HepG2 (cell line): ENCODE data around the gene SRR. TPM values are rescaled to one million over a fixed set of nuclear protein-coding genes. Genes with fewer than 3 reads are reported as not detected.
A peak's percentile ranks its signal among the peaks of the same experiment; 100 is the strongest.

Experiments used
- ATF2 ChIP-seq: sonication (generic); formaldehyde crosslinking; IDR thresholded peaks from 2 replicates; pipeline ENCODE4 v1.4.0; 2020; ENCODE audit warnings: missing genetic modification reagents
- ELF4 ChIP-seq: sonication (generic); formaldehyde crosslinking; IDR thresholded peaks from 2 replicates; pipeline ENCODE4 v1.5.0; 2020; ENCODE audit warnings: missing genetic modification reagents, mild to moderate bottlenecking, moderate library complexity, borderline replicate concordance
- HDAC1 ChIP-seq: sonication (generic); formaldehyde crosslinking; IDR thresholded peaks from 2 replicates; pipeline ENCODE4 v1.5.1; 2020; ENCODE audit warnings: mild to moderate bottlenecking, missing genetic modification reagents
- POGZ ChIP-seq: sonication (generic); formaldehyde crosslinking; IDR thresholded peaks from 2 replicates; pipeline ENCODE4 v1.4.0; 2020; ENCODE audit warnings: mild to moderate bottlenecking, missing genetic modification reagents
- SIN3A ChIP-seq: IDR thresholded peaks from 2 replicates; pipeline ENCODE4 v1.6.1; 2011; ENCODE audit warnings: low read depth, mild to moderate bottlenecking, control low read depth, low read length, borderline replicate concordance
- SIN3B ChIP-seq: fragments of 150-350 bp; IDR thresholded peaks from 2 replicates; pipeline ENCODE4 v1.6.1; 2014; ENCODE audit warnings: low read length
- STAT5B ChIP-seq: sonication (generic); formaldehyde crosslinking; IDR thresholded peaks from 2 replicates; pipeline ENCODE4 v1.4.0; 2020; ENCODE audit warnings: missing genetic modification reagents
- UBTF ChIP-seq: sonication (generic); formaldehyde crosslinking; IDR thresholded peaks from 2 replicates; pipeline ENCODE4 v1.4.0; 2020; ENCODE audit warnings: mild to moderate bottlenecking, missing genetic modification reagents
- ZBTB34 ChIP-seq: sonication (generic); formaldehyde crosslinking; IDR thresholded peaks from 2 replicates; pipeline ENCODE4 v1.8.0; 2022; ENCODE audit warnings: mild to moderate bottlenecking, missing genetic modification reagents
- ZBTB40 ChIP-seq, 2 experiments: fragments of 450-650 bp in 1 of 2; sonication (generic) in 1 of 2; formaldehyde crosslinking in 1 of 2; IDR thresholded peaks; 2 replicates each; pipeline versions ENCODE4 v1.6.1 to v1.8.0; 2016 to 2022; ENCODE audit warnings: antibody characterized with exemption in 1 of 2, mild to moderate bottlenecking in 1 of 2, missing genetic modification reagents in 1 of 2
- ZNF251 ChIP-seq: sonication (generic); formaldehyde crosslinking; IDR thresholded peaks from 2 replicates; pipeline ENCODE4 v1.9.0; 2021; ENCODE audit warnings: mild to moderate bottlenecking, missing genetic modification reagents
- ZNF263 ChIP-seq: sonication (generic); formaldehyde crosslinking; IDR thresholded peaks from 2 replicates; pipeline ENCODE4 v1.4.0; 2020; ENCODE audit warnings: missing genetic modification reagents
- polyA plus RNA-seq, 8 experiments: library from polyadenylated mRNA; depleted of rRNA in 3 of 8; stranded (reverse) in 7 of 8; unstranded in 1 of 8; fragments of >200 nt; fragmentation: Illumina TruSeq in 4 of 8; extraction: Trizol in 4 of 8; gene quantifications; 2 replicates each; pipeline versions ENCODE4 v1.2.1 to v1.2.3, GENCODE V29; 2011 to 2016; ENCODE audit warnings: low read depth in 4 of 8, missing spikeins in 1 of 8, mixed read lengths in 1 of 8; ENCODE audit not compliant: insufficient read depth in 1 of 8
- total RNA-seq, 5 experiments: library from RNA; depleted of rRNA; stranded (reverse); fragments of >200 nt; fragmentation: Illumina TruSeq; extraction: Trizol; gene quantifications; 2 replicates each; pipeline ENCODE4 v1.2.3, GENCODE V29; 2016; ENCODE audit warnings: low read depth in 1 of 5

Gene SRR
- total and polyA plus RNA-seq, 2 of the 13 experiments (the other 11 are each of a cell fraction or from before 2014, with no cell fraction given), result 3.6 to 7.8 TPM

GRCh38 chr17:2336215-2336851 lies 32.6 kb downstream of the SRR start, which contains the start of gene TSR1 (continued):
- peak; percentile 8; the same call in 1 of the 2 replicates for TF ChIP-seq ELF4 (CRISPR knock-in tag)
- TF ChIP-seq SIN3A, result peak; percentile 89
- peak; percentile 61; the same call in 1 of the 2 replicates for TF ChIP-seq ZBTB34 (CRISPR knock-in tag)
- no peak for TF ChIP-seq ZNF251 (CRISPR knock-in tag)
- TF ChIP-seq UBTF (CRISPR knock-in tag), result peak; percentile 70; the same call in 1 of the 2 replicates
- TF ChIP-seq STAT5B (CRISPR knock-in tag), result no peak
- TF ChIP-seq ATF2 (CRISPR knock-in tag), result peak; percentile 55; the same call in 1 of the 2 replicates
- peak; percentile 79 for TF ChIP-seq ZBTB40 (IDR thresholded peaks at IDR 0.05)
- TF ChIP-seq ZBTB40 (CRISPR knock-in tag; IDR thresholded peaks at IDR 0.05), result peak; percentile 74; the same call in 1 of the 2 replicates
- TF ChIP-seq ZNF263, result 0 out of 2 replicates have a peak, but pooled peaks have one; percentile 16
- TF ChIP-seq POGZ (CRISPR knock-in tag), result peak; percentile 54
- peak; percentile 97 for TF ChIP-seq SIN3B
- TF ChIP-seq HDAC1 (CRISPR knock-in tag), result peak; percentile 97
